ENCODE results near the gene COPRS. TPM values are rescaled to one million over a fixed set of nuclear protein-coding genes. Genes with fewer than 3 reads are reported as not detected.
"Not testable (repeated sequence)": the region's sequence is repeated elsewhere in the genome, so short reads cannot be mapped to it uniquely, and the experiment has no call there.

Gene COPRS
- total and polyA plus RNA-seq, 2 of the 13 experiments (the other 11 are each of a cell fraction or from before 2014, with no cell fraction given) = 22.7 to 93.8 TPM

DNA sequence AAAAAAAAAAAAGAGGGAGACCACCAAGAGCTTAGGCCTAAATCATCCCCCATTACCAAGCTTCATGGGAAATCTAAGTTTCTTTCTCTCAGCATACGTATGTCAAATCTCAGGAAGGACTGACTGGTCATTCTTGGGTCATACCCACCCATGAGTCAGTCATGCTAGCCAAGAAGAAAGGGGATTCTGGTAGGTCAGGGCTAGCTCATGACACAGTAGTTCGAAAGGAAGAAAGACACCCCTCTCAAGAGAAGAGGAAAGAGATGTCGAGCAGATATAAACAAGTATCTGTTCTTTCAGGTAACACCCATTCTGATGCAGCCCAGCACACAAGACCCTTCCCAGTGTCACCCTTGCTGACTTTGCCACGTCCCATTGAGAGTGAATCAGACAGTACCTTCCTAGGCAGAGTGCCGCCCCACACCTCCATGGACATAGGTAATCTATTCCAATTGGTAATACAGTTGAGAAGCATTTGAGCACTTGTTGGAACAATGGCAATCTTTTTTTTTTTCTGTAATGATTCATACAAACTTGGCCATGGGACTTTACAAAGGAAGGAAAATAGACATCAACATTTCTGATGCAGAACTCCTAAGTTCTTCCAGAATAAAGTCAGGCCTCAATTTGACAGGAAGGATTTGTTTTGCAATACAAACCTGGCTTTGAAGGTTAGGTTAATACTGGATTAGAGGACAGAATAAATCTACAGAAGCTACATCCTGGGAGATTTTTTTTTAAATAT lies 38.2 kb downstream of the COPRS start:
- WGBS (ENCODE audit: low lambda C conversion rate) = 26% methylated on average over 5 of the region's 5 CpGs
- DNase-seq (ENCODE audit: low spot score) (no peak), FAIRE-seq (no peak), ATAC-seq (no peak)
- no peaks in the 10 kb centered on the region for H3K9me3 ChIP-seq (ENCODE audit: low read length)
- intact Hi-C loops (cut with micrococcal nuclease; ENCODE audit: unreplicated experiment) (no loop called here), in situ Hi-C loops (cut with HindIII; ENCODE audit: extremely low pct_ligation_motif_present, low pct_unique_long_range_greater_than_20kb) (no loop called here)
- H3K9ac ChIP-seq (ENCODE audit: insufficient read depth, low read depth, low read length) = no peak overlapping the region
- no peak overlapping the region for H3K4me2 ChIP-seq (ENCODE audit: low read depth, low read length)
- no TSS peak for BruUV-seq (replicated peaks)
- H3K27ac ChIP-seq (ENCODE audit: extremely low read length, insufficient read depth, low read length) = no peak overlapping the region
- H3K36me3 ChIP-seq (replicated peaks in 1 of 2; ENCODE audit: control insufficient read depth in 1 of 2, insufficient read depth in 2 of 2, low read length in 2 of 2) = no peaks in the 10 kb centered on the region
- no peak for TF ChIP-seq SOX5 (CRISPR knock-in tag; IDR thresholded peaks at IDR 0.05; ENCODE audit: borderline replicate concordance)
- H3K4me3 ChIP-seq (replicated peaks in 1 of 3; ENCODE audit: insufficient read depth in 1 of 3, low read depth in 2 of 3, low read length in 3 of 3) = no peak overlapping the region
- no peak overlapping the region for H2AFZ ChIP-seq (ENCODE audit: low read length)
- no peaks in the 10 kb centered on the region for H3K79me2 ChIP-seq (ENCODE audit: insufficient read depth, low read length)
- no peaks in the 10 kb centered on the region for H4K20me1 ChIP-seq (ENCODE audit: insufficient read depth, low read length)
- ChIA-PET POLR2A (no interaction called here), CTCF (ENCODE audit: low intra/inter-chr PET ratio, low total read pairs) (no interaction called here)
- H3K4me1 ChIP-seq (ENCODE audit: insufficient read depth, low read length) = peaks cover 9% of the 10 kb centered on the region; the same call in 1 of the 2 replicates
- peaks cover 1 to 5% of the 10 kb centered on the region in 2 experiments; a peak in 1 of 5 replicates for H3K27me3 ChIP-seq (ENCODE audit: control insufficient read depth in 1 of 2, insufficient read depth in 2 of 2, low read length in 2 of 2)

DNA sequence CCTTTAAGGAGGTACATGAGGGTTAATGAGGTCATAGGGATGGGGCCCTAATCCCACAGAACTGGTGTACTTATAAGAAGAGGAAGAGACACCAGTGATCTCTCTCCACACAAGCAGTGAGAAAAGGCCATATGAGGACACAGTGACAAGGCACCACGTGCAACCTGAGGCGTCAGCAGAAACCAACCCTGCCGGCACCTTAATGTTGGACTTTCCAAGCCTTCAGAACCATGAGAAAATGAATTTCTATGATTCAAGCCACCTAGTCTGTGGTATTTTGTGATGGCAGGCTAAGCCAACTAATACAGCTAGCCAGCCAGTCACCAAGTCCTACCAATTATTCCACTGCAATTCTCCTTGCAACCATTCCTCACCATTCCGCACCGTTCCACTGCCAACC lies 39.5 kb downstream of the COPRS start:
- Histone ChIP-seq H3K4me2 (ENCODE audit: low read depth, low read length) (no peak overlapping the region), H3K79me2 (ENCODE audit: insufficient read depth, low read length) (no peaks in the 10 kb centered on the region), H3K27ac (ENCODE audit: extremely low read length, insufficient read depth, low read length) (no peak overlapping the region), H3K4me1 (ENCODE audit: insufficient read depth, low read length) (peaks cover 15% of the 10 kb centered on the region), H2AFZ (ENCODE audit: low read length) (no peak overlapping the region), H3K4me3 (replicated peaks in 1 of 3; ENCODE audit: insufficient read depth in 1 of 3, low read depth in 2 of 3, low read length in 3 of 3) (no peak overlapping the region), H3K9ac (ENCODE audit: insufficient read depth, low read depth, low read length) (no peak overlapping the region), H3K36me3 (replicated peaks in 1 of 2; ENCODE audit: control insufficient read depth in 1 of 2, insufficient read depth in 2 of 2, low read length in 2 of 2) (no peaks in the 10 kb centered on the region), H3K9me3 (ENCODE audit: low read length) (no peaks in the 10 kb centered on the region), H3K27me3 (ENCODE audit: control insufficient read depth in 1 of 2, insufficient read depth in 2 of 2, low read length in 2 of 2) (peaks cover 1 to 5% of the 10 kb centered on the region in 2 experiments; a peak in 1 of 5 replicates), H4K20me1 (ENCODE audit: insufficient read depth, low read length) (no peaks in the 10 kb centered on the region)
- WGBS (ENCODE audit: low lambda C conversion rate) = 61% methylated on average over 4 of the region's 5 CpGs
- CTCF ChIA-PET (ENCODE audit: low intra/inter-chr PET ratio, low total read pairs) = no interaction called here
- FAIRE-seq (no peak), ATAC-seq (no peak), DNase-seq (ENCODE audit: low spot score) (no peak)
- in situ Hi-C loops (cut with HindIII; ENCODE audit: extremely low pct_ligation_motif_present, low pct_unique_long_range_greater_than_20kb) (loop anchor here (10.0 kb wide), 1 partner anchor 65 kb away; no protein-coding TSS in a partner anchor), intact Hi-C loops (cut with micrococcal nuclease; ENCODE audit: unreplicated experiment) (no loop called here)
- peak; percentile 89; the same call in 1 of the 2 replicates for TF ChIP-seq ZNF264 (CRISPR knock-in tag; IDR thresholded peaks at IDR 0.05)
- no peak for TF ChIP-seq TGIF2 (CRISPR knock-in tag; IDR thresholded peaks at IDR 0.05)
- no TSS peak for BruUV-seq (replicated peaks)
- POLR2A ChIA-PET = no interaction called here

DNA sequence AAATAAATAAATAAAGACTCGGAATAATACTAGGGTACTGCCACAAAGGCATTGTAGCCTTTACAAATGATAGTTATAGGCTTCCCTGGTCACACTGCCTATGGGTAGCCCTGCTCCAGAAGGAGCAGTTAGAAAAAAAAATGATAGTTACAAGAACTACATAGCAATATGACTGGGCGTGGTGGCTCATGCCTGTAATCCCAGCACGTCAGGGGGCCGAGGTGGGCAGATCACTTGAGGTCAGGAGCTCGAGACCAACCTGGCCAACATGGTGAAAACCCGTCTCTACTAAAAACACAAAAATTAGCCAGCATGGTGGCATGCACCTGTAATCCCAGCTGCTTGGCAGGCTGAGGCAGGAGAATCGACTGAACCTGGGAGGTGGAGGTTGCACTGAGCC lies 40.2 kb downstream of the COPRS start:
- CTCF ChIA-PET (ENCODE audit: low intra/inter-chr PET ratio, low total read pairs); intact Hi-C loops (cut with micrococcal nuclease; ENCODE audit: unreplicated experiment); H3K27me3 ChIP-seq (ENCODE audit: control insufficient read depth in 1 of 2, insufficient read depth in 2 of 2, low read length in 2 of 2); DNase-seq (ENCODE audit: low spot score); H3K4me3 ChIP-seq (replicated peaks in 1 of 3; ENCODE audit: insufficient read depth in 1 of 3, low read depth in 2 of 3, low read length in 3 of 3); H3K9ac ChIP-seq (ENCODE audit: insufficient read depth, low read depth, low read length); H3K4me2 ChIP-seq (ENCODE audit: low read depth, low read length); H4K20me1 ChIP-seq (ENCODE audit: insufficient read depth, low read length); H3K27ac ChIP-seq (ENCODE audit: extremely low read length, insufficient read depth, low read length); H3K9me3 ChIP-seq (ENCODE audit: low read length); FAIRE-seq; H3K79me2 ChIP-seq (ENCODE audit: insufficient read depth, low read length); POLR2A ChIA-PET; H3K36me3 ChIP-seq (replicated peaks in 1 of 2; ENCODE audit: control insufficient read depth in 1 of 2, insufficient read depth in 2 of 2, low read length in 2 of 2); H2AFZ ChIP-seq (ENCODE audit: low read length); ATAC-seq; BruUV-seq (replicated peaks): not testable (repeated sequence)
- WGBS (ENCODE audit: low lambda C conversion rate) = 26% methylated on average over 7 of the region's 7 CpGs
- in situ Hi-C loops (cut with HindIII; ENCODE audit: extremely low pct_ligation_motif_present, low pct_unique_long_range_greater_than_20kb) = loop anchor here (10.0 kb wide), 1 partner anchor 64 kb away; no protein-coding TSS in a partner anchor
- H3K4me1 ChIP-seq (ENCODE audit: insufficient read depth, low read length) = peaks cover 15% of the 10 kb centered on the region

Data from HepG2 (cell line).